Measurements from ENCODE around the gene ACKR1. TPM values are rescaled to one million over a fixed set of nuclear protein-coding genes. Genes with fewer than 3 reads are reported as not detected.

ACKR1 gene
- total and polyA plus RNA-seq, 9 donors, result 0.94 to 3.2 (median 1.6) TPM

- Histone ChIP-seq H3K27me3 (ENCODE audit: control insufficient read depth, insufficient read depth, low read length) (peaks cover 17% of the 10 kb centered on the region), H3K4me1 (ENCODE audit: control insufficient read depth, insufficient read depth, low read length) (no peaks in the 10 kb centered on the region), H3K4me3 (ENCODE audit: low read length) (no peak overlapping the region), H3K27ac (ENCODE audit: low read length) (no peak overlapping the region), H3K36me3 (ENCODE audit: control insufficient read depth, insufficient read depth, low read length) (no peaks in the 10 kb centered on the region), H3K9me3 (replicated peaks; ENCODE audit: control insufficient read depth, low read depth, low read length) (no peaks in the 10 kb centered on the region)
- no peak for DNase-seq
- 37% methylated on average over 3 of the region's 6 CpGs for WGBS (ENCODE audit: insufficient coverage)
Observed at GRCh38 chr1:159205225-159205624, 550 bp downstream of the ACKR1 start.

GRCh38 chr1:159206110-159206509 lies 1.4 kb downstream of the ACKR1 start:
- WGBS (ENCODE audit: insufficient coverage), result 90% methylated on average over 3 of the region's 4 CpGs
- Histone ChIP-seq H3K4me1 (ENCODE audit: control insufficient read depth, insufficient read depth, low read length) (no peaks in the 10 kb centered on the region), H3K4me3 (ENCODE audit: low read length) (no peak overlapping the region), H3K27me3 (ENCODE audit: control insufficient read depth, insufficient read depth, low read length) (peaks cover 17% of the 10 kb centered on the region), H3K27ac (ENCODE audit: low read length) (no peak overlapping the region), H3K36me3 (ENCODE audit: control insufficient read depth, insufficient read depth, low read length) (no peaks in the 10 kb centered on the region), H3K9me3 (replicated peaks; ENCODE audit: control insufficient read depth, low read depth, low read length) (no peaks in the 10 kb centered on the region)
- DNase-seq, result no peak

GRCh38 chr1:159207080-159207479 lies 2.4 kb downstream of the ACKR1 start:
- Histone ChIP-seq H3K4me3 (ENCODE audit: low read length) (no peak overlapping the region), H3K36me3 (ENCODE audit: control insufficient read depth, insufficient read depth, low read length) (no peaks in the 10 kb centered on the region), H3K27ac (ENCODE audit: low read length) (no peak overlapping the region), H3K27me3 (ENCODE audit: control insufficient read depth, insufficient read depth, low read length) (peaks cover 20% of the 10 kb centered on the region), H3K9me3 (replicated peaks; ENCODE audit: control insufficient read depth, low read depth, low read length) (no peaks in the 10 kb centered on the region), H3K4me1 (ENCODE audit: control insufficient read depth, insufficient read depth, low read length) (no peaks in the 10 kb centered on the region)
- 82% methylated on average over 3 of the region's 5 CpGs for WGBS (ENCODE audit: insufficient coverage)
- no peak for DNase-seq

GRCh38 chr1:159207774-159208173 lies 3.1 kb downstream of the ACKR1 start:
- Histone ChIP-seq H3K36me3 (ENCODE audit: control insufficient read depth, insufficient read depth, low read length) (no peaks in the 10 kb centered on the region), H3K27ac (ENCODE audit: low read length) (no peak overlapping the region), H3K9me3 (replicated peaks; ENCODE audit: control insufficient read depth, low read depth, low read length) (no peaks in the 10 kb centered on the region), H3K4me3 (ENCODE audit: low read length) (no peak overlapping the region), H3K27me3 (ENCODE audit: control insufficient read depth, insufficient read depth, low read length) (peaks cover 20% of the 10 kb centered on the region), H3K4me1 (ENCODE audit: control insufficient read depth, insufficient read depth, low read length) (no peaks in the 10 kb centered on the region)
- no CpG with 5 or more reads among the region's 8 CpGs for WGBS (ENCODE audit: insufficient coverage)
- no peak for DNase-seq

- no peaks in the 10 kb centered on the region for H3K4me1 ChIP-seq (ENCODE audit: control insufficient read depth, insufficient read depth, low read length)
- 0% methylated on average over 3 of the region's 7 CpGs for WGBS (ENCODE audit: insufficient coverage)
- H3K27ac ChIP-seq (ENCODE audit: low read length), result no peak overlapping the region
- DNase-seq, result no peak
- H3K36me3 ChIP-seq (ENCODE audit: control insufficient read depth, insufficient read depth, low read length), result no peaks in the 10 kb centered on the region
- H3K9me3 ChIP-seq (replicated peaks; ENCODE audit: control insufficient read depth, low read depth, low read length), result no peaks in the 10 kb centered on the region
- H3K4me3 ChIP-seq (ENCODE audit: low read length), result no peak overlapping the region
- peaks cover 20% of the 10 kb centered on the region for H3K27me3 ChIP-seq (ENCODE audit: control insufficient read depth, insufficient read depth, low read length)
Observed at GRCh38 chr1:159208175-159208825, 3.6 kb downstream of the ACKR1 start.

DNA sequence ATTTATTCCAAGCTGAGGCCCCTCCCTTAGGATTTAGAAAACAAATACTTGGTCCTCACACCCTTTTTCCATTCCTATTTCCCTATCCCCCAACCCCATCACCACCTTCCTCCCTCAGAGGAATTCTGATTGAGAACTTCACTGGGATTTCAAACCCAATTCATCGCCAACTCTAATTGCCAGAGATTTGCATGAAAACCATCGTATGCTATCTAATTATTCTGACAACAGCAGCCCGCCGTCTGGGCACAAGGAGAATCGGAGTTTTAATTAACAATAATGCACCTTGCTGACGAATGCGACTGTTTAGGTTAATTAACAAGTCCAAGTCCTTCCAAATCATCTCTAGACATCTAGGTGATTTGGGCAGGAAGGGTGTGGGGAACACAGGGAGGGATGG lies 4.4 kb downstream of the ACKR1 start:
- no peak for DNase-seq
- H3K4me3 ChIP-seq (ENCODE audit: low read length), result no peak overlapping the region
- no peak overlapping the region for H3K27ac ChIP-seq (ENCODE audit: low read length)
- H3K27me3 ChIP-seq (ENCODE audit: control insufficient read depth, insufficient read depth, low read length), result peaks cover 18% of the 10 kb centered on the region
- H3K4me1 ChIP-seq (ENCODE audit: control insufficient read depth, insufficient read depth, low read length), result no peaks in the 10 kb centered on the region
- no peaks in the 10 kb centered on the region for H3K36me3 ChIP-seq (ENCODE audit: control insufficient read depth, insufficient read depth, low read length)
- 82% methylated on average over 4 of the region's 7 CpGs for WGBS (ENCODE audit: insufficient coverage)
- H3K9me3 ChIP-seq (replicated peaks; ENCODE audit: control insufficient read depth, low read depth, low read length), result no peaks in the 10 kb centered on the region

GRCh38 chr1:159211331-159212136 lies 6.9 kb downstream of the ACKR1 start:
- Histone ChIP-seq H3K27ac (ENCODE audit: low read length) (no peak overlapping the region), H3K9me3 (replicated peaks; ENCODE audit: control insufficient read depth, low read depth, low read length) (no peaks in the 10 kb centered on the region), H3K4me1 (ENCODE audit: control insufficient read depth, insufficient read depth, low read length) (no peaks in the 10 kb centered on the region), H3K27me3 (ENCODE audit: control insufficient read depth, insufficient read depth, low read length) (peaks cover 19% of the 10 kb centered on the region), H3K4me3 (ENCODE audit: low read length) (no peak overlapping the region), H3K36me3 (ENCODE audit: control insufficient read depth, insufficient read depth, low read length) (no peaks in the 10 kb centered on the region)
- WGBS (ENCODE audit: insufficient coverage), result 47% methylated on average over 6 of the region's 11 CpGs
- no peak for DNase-seq

GRCh38 chr1:159212596-159212995 lies 7.9 kb downstream of the ACKR1 start:
- Histone ChIP-seq H3K4me3 (ENCODE audit: low read length) (no peak overlapping the region), H3K9me3 (replicated peaks; ENCODE audit: control insufficient read depth, low read depth, low read length) (no peaks in the 10 kb centered on the region), H3K36me3 (ENCODE audit: control insufficient read depth, insufficient read depth, low read length) (no peaks in the 10 kb centered on the region), H3K27ac (ENCODE audit: low read length) (no peak overlapping the region), H3K27me3 (ENCODE audit: control insufficient read depth, insufficient read depth, low read length) (peaks cover 19% of the 10 kb centered on the region), H3K4me1 (ENCODE audit: control insufficient read depth, insufficient read depth, low read length) (no peaks in the 10 kb centered on the region)
- DNase-seq, result no peak
- WGBS (ENCODE audit: insufficient coverage), result 62% methylated on average over 2 of the region's 4 CpGs

GRCh38 chr1:159214149-159214760 lies 9.6 kb downstream of the ACKR1 start:
- no CpG with 5 or more reads among the region's 5 CpGs for WGBS (ENCODE audit: insufficient coverage)
- Histone ChIP-seq H3K36me3 (ENCODE audit: control insufficient read depth, insufficient read depth, low read length) (no peaks in the 10 kb centered on the region), H3K27me3 (ENCODE audit: control insufficient read depth, insufficient read depth, low read length) (peaks cover 8% of the 10 kb centered on the region), H3K9me3 (replicated peaks; ENCODE audit: control insufficient read depth, low read depth, low read length) (no peaks in the 10 kb centered on the region), H3K27ac (ENCODE audit: low read length) (no peak overlapping the region), H3K4me3 (ENCODE audit: low read length) (no peak overlapping the region), H3K4me1 (ENCODE audit: control insufficient read depth, insufficient read depth, low read length) (no peaks in the 10 kb centered on the region)
- peak; percentile 32 for DNase-seq

All from muscle of leg (tissue), 11 donors.